PC-3 (cell line): ENCODE data around the gene YJU2.

Experiments
- CTCF ChIP-seq: fragments of 300-600 bp; sonication (generic); conservative IDR thresholded peaks from 2 replicates; pipeline ENCODE4 v1.5.1; 2017; ENCODE audit warnings: antibody characterized with exemption, low read depth, mild to moderate bottlenecking, low read length
- EZH2 ChIP-seq: fragments of 300-600 bp; sonication (generic); IDR thresholded peaks from one replicate; pipeline ENCODE4 v1.6.1; 2017; ENCODE audit warnings: antibody characterized with exemption, mild to moderate bottlenecking, low read length; ENCODE audit not compliant: unreplicated experiment
- EZH2phosphoT487 ChIP-seq: fragments of 300-600 bp; sonication (generic); IDR thresholded peaks from 2 replicates; pipeline ENCODE4 v1.6.1; 2018; ENCODE audit warnings: mild to moderate bottlenecking, antibody characterized with exemption, low read length, borderline replicate concordance

GRCh38 chr19:4272894-4273293 is 26.0 kb downstream of the YJU2 start:
- TF ChIP-seq CTCF: no peak
- no peak for TF ChIP-seq EZH2
- no peak for TF ChIP-seq EZH2phosphoT487
